Liver (tissue), 3 donors: ENCODE measurements around the gene CPLX4.

Experiments
- CTCF ChIP-seq: fragments of 150-350 bp; IDR thresholded peaks from 2 replicates; pipeline ENCODE4 v1.5.1; 2017; ENCODE audit warnings: improper control_type of control experiment, low read depth, low read length; ENCODE audit not compliant: missing input control
- GABPA ChIP-seq, 2 donors: IDR thresholded peaks in 1 of 2; conservative IDR thresholded peaks in 1 of 2; 2 replicates each; pipeline ENCODE4 v1.6.1; 2016; ENCODE audit warnings: antibody characterized with exemption in 2 of 2, mild to moderate bottlenecking in 1 of 2, moderate library complexity in 1 of 2
- JUND ChIP-seq, 2 donors: IDR thresholded peaks; 2 replicates each; pipeline ENCODE4 v1.6.1; 2016; ENCODE audit warnings: antibody characterized with exemption in 2 of 2
- RXRA ChIP-seq, 2 donors: IDR thresholded peaks; 2 replicates each; pipeline ENCODE4 v1.6.1; 2017 to 2018; ENCODE audit warnings: antibody characterized with exemption in 2 of 2, mild to moderate bottlenecking in 1 of 2
- TAF1 ChIP-seq: conservative IDR thresholded peaks from 2 replicates; pipeline ENCODE4 v1.6.1; 2016; ENCODE audit warnings: antibody characterized with exemption, mild to moderate bottlenecking
- TF ChIP-seq, protein P1 (sequence below): IDR thresholded peaks from 2 replicates; pipeline ENCODE4 v1.6.1; 2016; ENCODE audit warnings: antibody characterized with exemption, mild to moderate bottlenecking
- TF ChIP-seq, protein P2 (sequence below): IDR thresholded peaks from 2 replicates; pipeline ENCODE4 v1.6.1; 2016; ENCODE audit warnings: antibody characterized with exemption
- donor health status: healthy.
- donor health status: healthy.

GRCh38 chr18:59266459-59266858, 52.0 kb downstream of the CPLX4 start:
- TF ChIP-seq, protein P1, sequence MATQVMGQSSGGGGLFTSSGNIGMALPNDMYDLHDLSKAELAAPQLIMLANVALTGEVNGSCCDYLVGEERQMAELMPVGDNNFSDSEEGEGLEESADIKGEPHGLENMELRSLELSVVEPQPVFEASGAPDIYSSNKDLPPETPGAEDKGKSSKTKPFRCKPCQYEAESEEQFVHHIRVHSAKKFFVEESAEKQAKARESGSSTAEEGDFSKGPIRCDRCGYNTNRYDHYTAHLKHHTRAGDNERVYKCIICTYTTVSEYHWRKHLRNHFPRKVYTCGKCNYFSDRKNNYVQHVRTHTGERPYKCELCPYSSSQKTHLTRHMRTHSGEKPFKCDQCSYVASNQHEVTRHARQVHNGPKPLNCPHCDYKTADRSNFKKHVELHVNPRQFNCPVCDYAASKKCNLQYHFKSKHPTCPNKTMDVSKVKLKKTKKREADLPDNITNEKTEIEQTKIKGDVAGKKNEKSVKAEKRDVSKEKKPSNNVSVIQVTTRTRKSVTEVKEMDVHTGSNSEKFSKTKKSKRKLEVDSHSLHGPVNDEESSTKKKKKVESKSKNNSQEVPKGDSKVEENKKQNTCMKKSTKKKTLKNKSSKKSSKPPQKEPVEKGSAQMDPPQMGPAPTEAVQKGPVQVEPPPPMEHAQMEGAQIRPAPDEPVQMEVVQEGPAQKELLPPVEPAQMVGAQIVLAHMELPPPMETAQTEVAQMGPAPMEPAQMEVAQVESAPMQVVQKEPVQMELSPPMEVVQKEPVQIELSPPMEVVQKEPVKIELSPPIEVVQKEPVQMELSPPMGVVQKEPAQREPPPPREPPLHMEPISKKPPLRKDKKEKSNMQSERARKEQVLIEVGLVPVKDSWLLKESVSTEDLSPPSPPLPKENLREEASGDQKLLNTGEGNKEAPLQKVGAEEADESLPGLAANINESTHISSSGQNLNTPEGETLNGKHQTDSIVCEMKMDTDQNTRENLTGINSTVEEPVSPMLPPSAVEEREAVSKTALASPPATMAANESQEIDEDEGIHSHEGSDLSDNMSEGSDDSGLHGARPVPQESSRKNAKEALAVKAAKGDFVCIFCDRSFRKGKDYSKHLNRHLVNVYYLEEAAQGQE, result no peak
- TF ChIP-seq, protein P2, sequence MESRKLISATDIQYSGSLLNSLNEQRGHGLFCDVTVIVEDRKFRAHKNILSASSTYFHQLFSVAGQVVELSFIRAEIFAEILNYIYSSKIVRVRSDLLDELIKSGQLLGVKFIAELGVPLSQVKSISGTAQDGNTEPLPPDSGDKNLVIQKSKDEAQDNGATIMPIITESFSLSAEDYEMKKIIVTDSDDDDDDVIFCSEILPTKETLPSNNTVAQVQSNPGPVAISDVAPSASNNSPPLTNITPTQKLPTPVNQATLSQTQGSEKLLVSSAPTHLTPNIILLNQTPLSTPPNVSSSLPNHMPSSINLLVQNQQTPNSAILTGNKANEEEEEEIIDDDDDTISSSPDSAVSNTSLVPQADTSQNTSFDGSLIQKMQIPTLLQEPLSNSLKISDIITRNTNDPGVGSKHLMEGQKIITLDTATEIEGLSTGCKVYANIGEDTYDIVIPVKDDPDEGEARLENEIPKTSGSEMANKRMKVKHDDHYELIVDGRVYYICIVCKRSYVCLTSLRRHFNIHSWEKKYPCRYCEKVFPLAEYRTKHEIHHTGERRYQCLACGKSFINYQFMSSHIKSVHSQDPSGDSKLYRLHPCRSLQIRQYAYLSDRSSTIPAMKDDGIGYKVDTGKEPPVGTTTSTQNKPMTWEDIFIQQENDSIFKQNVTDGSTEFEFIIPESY, result no peak
- TF ChIP-seq CTCF (no peak), GABPA (IDR thresholded peaks at IDR 0.05 in 1 of 2, conservative IDR thresholded peaks at IDR 0.05 in 1 of 2) (no peak), JUND (IDR thresholded peaks at IDR 0.05) (no peak), TAF1 (no peak), RXRA (IDR thresholded peaks at IDR 0.05) (no peak)
